ENCODE measurements around the gene UBXN2A. TPM values are rescaled to one million over a fixed set of nuclear protein-coding genes. Genes with fewer than 3 reads are reported as not detected.
"Not testable (repeated sequence)": the region's sequence is repeated elsewhere in the genome, so short reads cannot be mapped to it uniquely, and the experiment has no call there.

Gene UBXN2A
- polyA plus RNA-seq, 1 donor: 17.6 TPM

DNA sequence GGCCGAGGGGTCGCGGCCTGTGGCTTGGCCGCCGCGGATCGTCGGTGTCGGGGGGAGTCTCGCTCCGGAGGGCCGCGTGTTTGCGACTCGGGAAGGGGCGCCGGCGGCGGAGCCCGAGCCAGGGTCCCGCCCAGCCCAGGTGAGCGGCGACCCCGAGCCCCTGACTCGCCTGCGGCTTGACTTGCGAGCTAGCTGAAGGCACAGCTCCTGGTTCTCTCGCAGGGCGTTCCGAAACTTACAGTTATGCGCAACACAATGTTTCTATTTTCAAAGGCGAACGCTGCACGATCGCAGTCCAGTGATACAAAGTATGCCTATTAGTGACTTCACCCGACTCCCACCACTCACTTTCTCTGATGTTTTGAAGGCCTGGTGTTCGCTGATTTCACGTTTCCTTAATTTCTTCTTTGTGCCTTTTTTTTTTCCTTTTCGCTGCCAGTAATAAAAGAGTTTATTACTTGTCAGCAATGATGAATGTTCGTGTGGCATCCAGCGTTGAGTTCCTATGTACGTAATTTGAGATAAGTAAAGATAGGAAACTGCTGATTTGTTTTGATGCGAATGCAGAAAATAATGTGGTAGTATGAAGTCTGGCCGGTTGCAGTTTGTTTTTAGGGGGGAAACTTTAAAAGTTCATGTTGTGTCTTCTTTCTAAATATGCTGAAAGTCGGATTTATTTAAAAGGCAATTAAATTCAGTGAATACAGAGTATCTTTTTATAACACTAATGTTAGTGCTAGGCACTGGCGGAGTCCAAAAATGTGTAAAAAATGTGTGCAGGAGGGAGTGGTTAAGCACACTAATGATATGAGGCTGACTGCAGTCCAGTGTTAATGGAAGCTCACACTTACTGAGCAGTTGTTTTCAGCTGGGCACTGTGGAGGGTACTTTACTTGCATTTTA, 706 bp downstream of the UBXN2A start:
- no peak for DNase-seq (ENCODE audit: low read depth)

DNA sequence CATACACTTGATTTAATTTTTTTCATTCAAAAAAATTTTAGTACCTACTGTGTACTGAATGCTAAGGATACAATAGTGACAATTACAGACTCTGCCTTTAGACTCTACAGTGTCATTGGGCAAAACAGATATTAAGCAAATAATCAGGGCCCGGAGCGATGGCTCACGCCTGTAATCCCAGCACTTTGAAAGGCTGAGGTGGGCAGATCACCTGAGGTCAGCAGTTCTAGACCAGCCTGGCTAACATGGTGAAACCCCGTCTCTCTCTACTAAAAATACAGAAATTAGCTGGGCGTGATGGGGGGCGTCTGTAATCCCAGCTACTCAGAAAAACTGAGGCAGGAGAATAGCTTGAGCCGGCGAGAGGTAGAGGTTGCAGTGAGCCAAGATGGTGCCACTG, 1.4 kb downstream of the UBXN2A start:
- no peak for DNase-seq (ENCODE audit: low read depth)

GRCh38 chr2:23943666-23944065, 3.4 kb downstream of the UBXN2A start:
- no peak for DNase-seq (ENCODE audit: low read depth)

GRCh38 chr2:23944527-23944926, 4.3 kb downstream of the UBXN2A start:
- DNase-seq (ENCODE audit: low read depth): no peak

DNA sequence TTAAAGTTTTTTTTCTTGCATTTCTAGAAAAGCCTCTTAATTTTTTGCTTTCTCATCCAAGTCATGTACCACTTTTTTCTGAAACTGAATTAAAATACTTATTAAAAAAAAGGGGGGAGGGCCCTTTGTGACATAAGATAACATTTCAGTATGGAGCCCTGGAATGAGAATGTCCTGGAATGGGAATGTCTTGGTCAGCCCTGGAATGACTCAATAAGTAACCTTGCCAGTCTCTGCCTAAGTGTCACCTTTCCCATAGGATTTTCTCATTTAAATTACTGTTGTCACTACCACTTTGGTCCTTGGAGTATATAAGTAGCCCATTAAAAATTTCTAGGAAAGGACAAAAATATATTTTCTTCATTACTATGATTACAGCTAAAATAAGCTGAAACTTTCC, 4.7 kb downstream of the UBXN2A start:
- DNase-seq (ENCODE audit: low read depth): no peak

GRCh38 chr2:23947350-23947749, 7.1 kb downstream of the UBXN2A start:
- no peak for DNase-seq (ENCODE audit: low read depth)

DNA sequence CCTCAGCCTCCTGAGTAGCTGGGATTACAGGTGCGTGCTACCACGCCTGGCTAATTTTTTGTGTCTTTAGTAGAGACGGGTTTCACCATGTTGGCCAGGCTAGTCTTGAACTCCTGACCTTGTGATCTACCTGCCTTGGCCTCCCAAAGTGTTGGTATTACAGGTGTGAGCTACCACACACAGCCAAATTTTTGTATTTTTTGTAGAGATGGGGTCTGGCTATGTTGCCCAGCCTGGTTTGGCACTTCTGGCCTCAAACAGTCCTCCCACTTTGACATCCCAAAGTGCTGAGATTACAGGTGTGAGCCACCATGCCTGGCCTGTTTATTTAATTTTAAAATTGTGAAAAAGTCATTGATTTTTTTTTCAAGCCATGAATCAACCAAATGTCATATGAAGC, 12.3 kb downstream of the UBXN2A start:
- DNase-seq (ENCODE audit: low read depth): not testable (repeated sequence)

DNA sequence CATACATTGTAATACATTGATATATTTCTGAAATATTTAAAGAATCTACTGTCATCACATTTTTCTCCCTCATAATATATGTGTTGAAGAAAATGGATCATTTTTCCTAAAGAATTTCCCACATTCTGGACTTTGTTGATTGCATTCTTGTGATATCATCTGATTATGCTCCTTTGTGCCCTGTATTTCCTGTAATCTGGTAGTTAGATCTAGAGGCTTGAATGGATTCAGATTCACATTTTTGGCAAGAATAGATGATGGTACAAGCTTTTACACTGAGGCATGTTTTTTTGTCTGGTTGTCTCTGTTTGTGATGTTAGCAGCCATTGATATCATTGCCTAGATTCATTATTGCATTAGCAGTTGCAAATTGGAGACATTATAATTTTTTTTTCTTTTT, 13.4 kb downstream of the UBXN2A start:
- no peak for DNase-seq (ENCODE audit: low read depth)

DNA sequence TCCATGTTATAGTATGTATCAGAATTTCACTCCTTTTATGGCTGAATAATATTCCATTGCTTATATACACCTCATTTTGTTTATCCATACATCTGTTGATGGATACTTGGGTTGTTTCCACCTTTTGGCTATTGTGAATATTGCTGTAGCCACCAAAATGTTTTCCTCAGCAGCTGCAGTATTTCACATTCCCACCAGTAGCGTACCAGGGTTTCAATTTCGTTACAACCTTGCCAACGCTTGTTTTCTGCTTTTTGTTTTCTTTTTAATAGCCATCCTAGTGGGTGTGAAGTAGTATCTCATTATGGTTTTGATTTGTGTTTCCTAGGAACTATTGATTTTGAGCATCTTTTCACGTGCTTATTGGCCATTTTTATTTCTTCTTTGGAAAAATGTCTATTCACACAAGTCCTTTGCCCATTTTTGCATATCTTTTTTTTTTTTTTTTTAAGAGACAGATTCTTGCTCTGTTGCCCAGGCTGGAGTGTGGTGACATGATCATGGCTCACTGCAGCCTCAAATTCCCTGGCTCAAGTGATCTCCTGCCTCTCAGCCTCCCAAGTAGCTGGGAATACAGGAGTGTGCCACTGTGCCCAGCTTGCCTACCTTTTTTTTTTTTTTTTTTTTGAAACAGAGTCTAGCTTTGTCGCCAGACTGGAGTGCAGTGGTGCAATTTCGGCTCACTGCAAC, 14.2 kb downstream of the UBXN2A start:
- no peak for DNase-seq (ENCODE audit: low read depth)

DNA sequence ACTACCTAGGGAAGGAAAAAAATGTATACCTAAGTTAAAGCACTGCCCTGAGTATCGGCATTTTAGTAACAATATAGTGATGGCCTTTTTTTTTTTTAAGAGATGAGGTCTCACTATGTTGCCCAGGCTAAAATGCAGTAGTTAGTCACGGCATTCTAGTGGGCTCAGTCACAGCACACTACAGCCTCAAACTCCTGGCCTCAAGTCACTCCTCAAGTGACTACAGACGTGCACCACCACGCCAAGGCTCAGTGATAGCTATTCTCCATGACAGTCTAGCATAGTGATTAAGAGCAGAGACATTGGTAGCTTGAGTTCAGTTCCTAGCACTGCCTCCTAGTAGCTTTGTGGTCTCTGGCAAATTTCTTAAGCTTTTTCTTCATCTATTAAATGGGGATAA, 27.6 kb downstream of the UBXN2A start:
- DNase-seq (ENCODE audit: low read depth): no peak

GRCh38 chr2:23976883-23977282, 36.6 kb downstream of the UBXN2A start:
- no peak for DNase-seq (ENCODE audit: low read depth)

GRCh38 chr2:23988371-23988770, 48.1 kb downstream of the UBXN2A start:
- peak; percentile 4 for DNase-seq (ENCODE audit: low read depth)

DNA sequence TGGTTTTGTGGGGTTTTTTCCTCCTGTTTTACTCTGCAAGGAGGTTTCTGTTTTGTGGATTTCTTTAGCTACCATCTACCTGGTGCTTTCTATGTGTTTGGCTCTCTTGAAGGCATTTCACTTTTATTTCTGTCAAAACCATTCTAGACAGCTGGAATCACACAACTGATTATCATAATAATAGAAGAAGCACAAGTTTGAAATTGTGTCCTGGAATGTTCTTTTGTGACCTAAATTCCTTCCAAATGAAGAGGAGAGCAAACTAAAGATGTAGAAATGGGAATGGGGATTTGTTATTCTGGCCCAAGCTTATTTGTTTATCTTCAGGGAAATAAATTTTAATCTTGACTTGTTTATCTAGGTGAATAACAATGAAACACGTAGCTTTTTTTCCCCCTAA, 52.7 kb downstream of the UBXN2A start:
- no peak for DNase-seq (ENCODE audit: low read depth)

GRCh38 chr2:23993736-23994269, 53.5 kb downstream of the UBXN2A start:
- no peak for DNase-seq (ENCODE audit: low read depth)

DNA sequence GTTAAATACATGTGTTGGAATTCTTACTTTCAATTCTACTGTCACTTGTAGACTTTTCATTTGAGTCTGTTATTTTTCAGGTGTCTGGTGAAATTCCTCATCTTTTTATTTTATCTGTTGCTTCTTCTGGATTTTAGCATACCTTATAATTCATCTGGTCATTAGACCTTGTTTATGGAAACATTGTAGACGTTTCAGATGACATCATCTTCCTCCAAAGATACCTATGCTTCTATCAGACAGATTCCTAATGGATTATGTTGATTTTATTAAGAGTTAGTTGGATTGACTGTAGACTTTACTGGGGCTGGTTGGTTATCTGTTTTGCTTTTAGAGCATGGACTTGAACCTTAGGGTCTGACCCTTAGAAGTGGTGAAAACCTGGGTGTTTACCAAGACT, 54.3 kb downstream of the UBXN2A start:
- DNase-seq (ENCODE audit: low read depth): no peak

DNA sequence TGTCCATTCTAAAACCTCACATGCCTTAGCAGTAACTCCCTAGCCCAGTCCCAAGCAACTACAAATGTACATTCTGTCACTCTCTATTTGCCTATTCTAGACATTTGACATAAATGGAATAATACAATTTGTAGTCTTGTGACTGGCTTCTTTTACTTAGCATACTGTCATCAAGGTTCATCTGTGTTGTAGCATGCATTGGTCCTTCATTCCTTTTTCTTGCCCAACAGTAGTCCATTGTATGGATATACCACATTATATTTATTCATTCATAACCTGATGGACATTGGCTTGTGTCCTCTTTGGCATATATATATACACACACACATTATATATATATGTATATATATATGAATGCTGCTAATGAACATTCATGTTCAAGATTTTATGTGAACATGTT, 67.4 kb downstream of the UBXN2A start:
- no peak for DNase-seq (ENCODE audit: low read depth)

GRCh38 chr2:24008672-24009366, 68.6 kb downstream of the UBXN2A start:
- no peak for DNase-seq (ENCODE audit: low read depth)

- DNase-seq (ENCODE audit: low read depth): no peak
These were observed 69.1 kb downstream of the UBXN2A start for GRCh38 chr2:24009367-24009679.

GRCh38 chr2:24009680-24010476, 69.6 kb downstream of the UBXN2A start, which contains the start of gene MFSD2B:
MFSD2B (plus strand) TSS chr2:24010085; CDS start chr2:24010097, 12 bp downstream.
- no peak for DNase-seq (ENCODE audit: low read depth)

GRCh38 chr2:24010477-24011249, 70.4 kb downstream of the UBXN2A start:
- DNase-seq (ENCODE audit: low read depth): no peak
